ENCODE results near the gene TMEM179. TPM values are rescaled to one million over a fixed set of nuclear protein-coding genes. Genes with fewer than 3 reads are reported as not detected.

The TMEM179 gene
- total and polyA plus RNA-seq, 2 of the 13 experiments (the other 11 are each of a cell fraction or from before 2014, with no cell fraction given): not detected

GRCh38 chr14:104542871-104543830 is 61.4 kb downstream of the TMEM179 start:
- H3K36me3 ChIP-seq (replicated peaks in 1 of 2; ENCODE audit: control insufficient read depth in 1 of 2, insufficient read depth in 2 of 2, low read length in 2 of 2): no peaks in the 10 kb centered on the region
- CTCF ChIA-PET (ENCODE audit: low intra/inter-chr PET ratio, low total read pairs): no interaction called here
- BruUV-seq (replicated peaks): no TSS peak
- H3K4me2 ChIP-seq (ENCODE audit: low read depth, low read length): no peak overlapping the region
- in situ Hi-C loops (cut with HindIII; ENCODE audit: extremely low pct_ligation_motif_present, low pct_unique_long_range_greater_than_20kb) (no loop called here), intact Hi-C loops (cut with micrococcal nuclease; ENCODE audit: unreplicated experiment) (no loop called here)
- H3K9me3 ChIP-seq (ENCODE audit: low read length): no peaks in the 10 kb centered on the region
- H3K4me3 ChIP-seq (replicated peaks in 1 of 3; ENCODE audit: insufficient read depth in 1 of 3, low read depth in 2 of 3, low read length in 3 of 3): no peak overlapping the region
- POLR2A ChIA-PET: no interaction called here
- no peaks in the 10 kb centered on the region for H3K4me1 ChIP-seq (ENCODE audit: insufficient read depth, low read length)
- H3K27me3 ChIP-seq (ENCODE audit: control insufficient read depth in 1 of 2, insufficient read depth in 2 of 2, low read length in 2 of 2): peaks cover 15 to 43% of the 10 kb centered on the region in 2 experiments
- TF ChIP-seq CBX5 (CRISPR knock-in tag; IDR thresholded peaks at IDR 0.05; ENCODE audit: borderline replicate concordance) (no peak), TFDP2 (CRISPR knock-in tag; IDR thresholded peaks at IDR 0.05) (no peak)
- no peak for DNase-seq (ENCODE audit: low spot score)
- H4K20me1 ChIP-seq (ENCODE audit: insufficient read depth, low read length): no peaks in the 10 kb centered on the region
- WGBS (ENCODE audit: low lambda C conversion rate): 3% methylated on average over 15 of the region's 16 CpGs
- H3K9ac ChIP-seq (ENCODE audit: insufficient read depth, low read depth, low read length): no peak overlapping the region
- FAIRE-seq: no peak
- no peak overlapping the region for H2AFZ ChIP-seq (ENCODE audit: low read length)
- no peak overlapping the region for H3K27ac ChIP-seq (ENCODE audit: extremely low read length, insufficient read depth, low read length)
- no peaks in the 10 kb centered on the region for H3K79me2 ChIP-seq (ENCODE audit: insufficient read depth, low read length)
- no peak for ATAC-seq

- no peaks in the 10 kb centered on the region for H3K36me3 ChIP-seq (replicated peaks in 1 of 2; ENCODE audit: control insufficient read depth in 1 of 2, insufficient read depth in 2 of 2, low read length in 2 of 2)
- 5% methylated on average over 11 of the region's 11 CpGs for WGBS (ENCODE audit: low lambda C conversion rate)
- no peaks in the 10 kb centered on the region for H3K79me2 ChIP-seq (ENCODE audit: insufficient read depth, low read length)
- ChIA-PET CTCF (ENCODE audit: low intra/inter-chr PET ratio, low total read pairs) (no interaction called here), POLR2A (no interaction called here)
- BruUV-seq (replicated peaks): no TSS peak
- H3K27ac ChIP-seq (ENCODE audit: extremely low read length, insufficient read depth, low read length): no peak overlapping the region
- no peaks in the 10 kb centered on the region for H4K20me1 ChIP-seq (ENCODE audit: insufficient read depth, low read length)
- TF ChIP-seq ZBTB8A (CRISPR knock-in tag; IDR thresholded peaks at IDR 0.05; ENCODE audit: borderline replicate concordance, low read depth) (no peak), ELK4 (CRISPR knock-in tag; IDR thresholded peaks at IDR 0.05; ENCODE audit: borderline replicate concordance) (no peak), ZNF589 (CRISPR knock-in tag; conservative IDR thresholded peaks at IDR 0.05) (no peak), NFIB (CRISPR knock-in tag; IDR thresholded peaks at IDR 0.05; ENCODE audit: borderline replicate concordance) (no peak), TFAP4 (IDR thresholded peaks at IDR 0.05; ENCODE audit: borderline replicate concordance, low read depth) (no peak), ZFYVE20 (CRISPR knock-in tag; IDR thresholded peaks at IDR 0.05; ENCODE audit: borderline replicate concordance, low read depth) (no peak), MYPOP (CRISPR knock-in tag; IDR thresholded peaks at IDR 0.05) (no peak), ZNF331 (CRISPR knock-in tag; IDR thresholded peaks at IDR 0.05) (no peak), ZNF274 (CRISPR knock-in tag; IDR thresholded peaks at IDR 0.05) (no peak)
- H3K4me1 ChIP-seq (ENCODE audit: insufficient read depth, low read length): no peaks in the 10 kb centered on the region
- H2AFZ ChIP-seq (ENCODE audit: low read length): no peak overlapping the region
- no peak overlapping the region for H3K4me3 ChIP-seq (replicated peaks in 1 of 3; ENCODE audit: insufficient read depth in 1 of 3, low read depth in 2 of 3, low read length in 3 of 3)
- H3K9ac ChIP-seq (ENCODE audit: insufficient read depth, low read depth, low read length): no peak overlapping the region
- peaks cover 15 to 36% of the 10 kb centered on the region in 2 experiments for H3K27me3 ChIP-seq (ENCODE audit: control insufficient read depth in 1 of 2, insufficient read depth in 2 of 2, low read length in 2 of 2)
- FAIRE-seq (no peak), DNase-seq (ENCODE audit: low spot score) (no peak), ATAC-seq (no peak)
- no peaks in the 10 kb centered on the region for H3K9me3 ChIP-seq (ENCODE audit: low read length)
- in situ Hi-C loops (cut with HindIII; ENCODE audit: extremely low pct_ligation_motif_present, low pct_unique_long_range_greater_than_20kb): no loop called here
- H3K4me2 ChIP-seq (ENCODE audit: low read depth, low read length): no peak overlapping the region
- intact Hi-C loops (cut with micrococcal nuclease; ENCODE audit: unreplicated experiment): no loop called here
Observed at GRCh38 chr14:104541905-104542465, 62.6 kb downstream of the TMEM179 start.

Measured in HepG2 (cell line).